Smooth muscle cell (in vitro differentiated cells): ENCODE measurements around the gene LGALS8. TPM values are rescaled to one million over a fixed set of nuclear protein-coding genes. Genes with fewer than 3 reads are reported as not detected.

Experiments used
- DNase-seq: peaks from one replicate; lab custom pipeline; 2025; ENCODE audit not compliant: unreplicated experiment; lab: John Stamatoyannopoulos, UW
- H2AFZ ChIP-seq: fragments of 200-600 bp; sonication (generic); 2 replicates; pipeline ENCODE4 v1.6.0; 2016; ENCODE audit warnings: antibody characterized with exemption, low read depth, mild to moderate bottlenecking
- H3F3A ChIP-seq: fragments of 200-600 bp; sonication (generic); 2 replicates; pipeline ENCODE4 v1.6.0; 2017; ENCODE audit warnings: antibody characterized with exemption, low read depth
- H3K27ac ChIP-seq: fragments of 200-600 bp; sonication (generic); 2 replicates; pipeline ENCODE4 v1.5.1; 2016; ENCODE audit warnings: low read depth, mild to moderate bottlenecking
- H3K27me3 ChIP-seq: fragments of 200-600 bp; sonication (generic); 2 replicates; pipeline ENCODE4 v1.6.1; 2016; ENCODE audit warnings: low read depth, mild to moderate bottlenecking
- H3K36me3 ChIP-seq: fragments of 200-600 bp; sonication (generic); 2 replicates; pipeline ENCODE4 v1.5.1; 2016; ENCODE audit warnings: low read depth
- H3K4me1 ChIP-seq: fragments of 200-600 bp; sonication (generic); 2 replicates; pipeline ENCODE4 v1.5.1; 2016; ENCODE audit warnings: low read depth
- H3K4me2 ChIP-seq: fragments of 200-600 bp; sonication (generic); 2 replicates; pipeline ENCODE4 v1.6.0; 2016; ENCODE audit warnings: mild to moderate bottlenecking
- H3K4me3 ChIP-seq: fragments of 200-600 bp; sonication (generic); 2 replicates; pipeline ENCODE4 v1.5.1; 2016; ENCODE audit warnings: mild to moderate bottlenecking
- H3K79me2 ChIP-seq: fragments of 200-600 bp; sonication (generic); 2 replicates; pipeline ENCODE4 v1.6.0; 2016; ENCODE audit warnings: low read depth, mild to moderate bottlenecking
- H3K9ac ChIP-seq: fragments of 200-600 bp; sonication (generic); 2 replicates; pipeline ENCODE4 v1.6.0; 2016; ENCODE audit warnings: low read depth
- H3K9me3 ChIP-seq: fragments of 200-600 bp; sonication (generic); replicated peaks from 2 replicates; pipeline ENCODE4 v1.5.1; 2016; ENCODE audit warnings: low read depth
- H4K20me1 ChIP-seq: fragments of 200-600 bp; sonication (generic); 2 replicates; pipeline ENCODE4 v1.6.0; 2016; ENCODE audit warnings: low read depth
- CTCF ChIP-seq: fragments of 200-600 bp; sonication (generic); IDR thresholded peaks from 2 replicates; pipeline ENCODE4 v1.5.1; 2017; ENCODE audit warnings: borderline replicate concordance, mild to moderate bottlenecking, antibody characterized with exemption; ENCODE audit not compliant: insufficient read depth, poor library complexity, severe bottlenecking
- WGBS: methylation state at CpG from one replicate; pipeline ENCODE4 v1.1.7; 2016; ENCODE audit warnings: low lambda C conversion rate; 5-methylcytosine and 5-hydroxymethylcytosine counted together
- polyA plus RNA-seq: library from polyadenylated mRNA; unstranded; fragments of >200 nt; fragmentation: Nextera tagmentation; extraction: Ambion mirVana; gene quantifications from 2 replicates; pipeline ENCODE4 v1.2.1, GENCODE V29; 2016
- total RNA-seq: library from RNA; depleted of rRNA; stranded (reverse); fragments of >200 nt; gene quantifications from 2 replicates; pipeline ENCODE4 v1.2.3, GENCODE V29; 2014

The LGALS8 gene
- total and polyA plus RNA-seq, 2 experiments from 2014 or later, result 25.7 to 72.2 TPM

- TF ChIP-seq CTCF, result no peak
- 87% methylated on average over 10 of the region's 10 CpGs for WGBS
Measured at GRCh38 chr1:236491469-236492136, 32.2 kb upstream of the LGALS8 start.

GRCh38 chr1:236492378-236492777 lies 31.4 kb upstream of the LGALS8 start:
- no peak overlapping the region for H3K9ac ChIP-seq
- H3K4me2 ChIP-seq, result no peak overlapping the region
- no peaks in the 10 kb centered on the region for H4K20me1 ChIP-seq
- no peak for DNase-seq
- H3F3A ChIP-seq, result no peaks in the 10 kb centered on the region
- no peaks in the 10 kb centered on the region for H3K79me2 ChIP-seq
- WGBS, result 60% methylated on average over 2 of the region's 2 CpGs
- H3K36me3 ChIP-seq, result no peaks in the 10 kb centered on the region
- no peaks in the 10 kb centered on the region for H3K9me3 ChIP-seq
- no peak overlapping the region for H2AFZ ChIP-seq
- no peaks in the 10 kb centered on the region for H3K27me3 ChIP-seq
- TF ChIP-seq CTCF, result no peak
- H3K4me1 ChIP-seq, result no peaks in the 10 kb centered on the region
- no peak overlapping the region for H3K27ac ChIP-seq
- H3K4me3 ChIP-seq, result no peak overlapping the region

More at GRCh38 chr1:236491469-236492136, 32.2 kb upstream of the LGALS8 start:
- H2AFZ ChIP-seq, result no peak overlapping the region
- H3K4me1 ChIP-seq, result no peaks in the 10 kb centered on the region
- no peaks in the 10 kb centered on the region for H3F3A ChIP-seq
- no peak overlapping the region for H3K4me2 ChIP-seq
- H3K9ac ChIP-seq, result no peak overlapping the region
- H4K20me1 ChIP-seq, result no peaks in the 10 kb centered on the region
- no peak overlapping the region for H3K4me3 ChIP-seq
- H3K79me2 ChIP-seq, result no peaks in the 10 kb centered on the region
- no peak overlapping the region for H3K27ac ChIP-seq
- no peaks in the 10 kb centered on the region for H3K36me3 ChIP-seq
- H3K9me3 ChIP-seq, result no peaks in the 10 kb centered on the region
- H3K27me3 ChIP-seq, result no peaks in the 10 kb centered on the region
- no peak for DNase-seq

- DNase-seq, result no peak
- no peaks in the 10 kb centered on the region for H3K27me3 ChIP-seq
- H3K4me3 ChIP-seq, result no peak overlapping the region
- no peak for TF ChIP-seq CTCF
- H3K36me3 ChIP-seq, result no peaks in the 10 kb centered on the region
- H3K4me1 ChIP-seq, result no peaks in the 10 kb centered on the region
- WGBS, result 91% methylated on average over 11 of the region's 11 CpGs
- no peak overlapping the region for H2AFZ ChIP-seq
- H3K9ac ChIP-seq, result no peak overlapping the region
- H3K4me2 ChIP-seq, result no peak overlapping the region
- H3F3A ChIP-seq, result no peaks in the 10 kb centered on the region
- H3K27ac ChIP-seq, result no peak overlapping the region
- H3K9me3 ChIP-seq, result no peaks in the 10 kb centered on the region
- H4K20me1 ChIP-seq, result no peaks in the 10 kb centered on the region
- H3K79me2 ChIP-seq, result no peaks in the 10 kb centered on the region
Measured at GRCh38 chr1:236494082-236494481, 29.7 kb upstream of the LGALS8 start.
